ENCODE results near the gene TMCO5A. TPM values are rescaled to one million over a fixed set of nuclear protein-coding genes. Genes with fewer than 3 reads are reported as not detected.
A peak's percentile ranks its signal among the peaks of the same experiment; 100 is the strongest.

TMCO5A gene
- total RNA-seq, 1 donor from 2014 or later = not detected

DNA sequence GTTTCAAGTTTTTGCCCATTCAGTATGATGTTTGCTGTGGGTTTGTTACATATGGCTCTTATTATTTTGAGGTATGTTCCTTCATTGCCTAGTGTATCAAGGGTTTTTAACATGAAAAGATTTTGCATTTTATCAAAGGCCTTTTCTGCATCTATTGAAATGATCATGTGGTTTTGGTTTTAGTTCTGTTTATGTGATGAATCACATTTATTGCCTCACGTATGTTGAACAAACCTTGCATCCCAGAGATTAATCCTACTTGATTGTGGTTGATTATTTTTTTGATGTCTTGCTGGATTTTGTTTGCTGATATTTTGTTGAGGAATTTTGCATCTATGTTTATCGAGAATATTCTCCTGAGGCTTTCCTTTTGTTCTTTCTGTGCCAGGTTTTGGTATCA is 39.4 kb downstream of the TMCO5A start:
- Histone ChIP-seq H3K4me2 (ENCODE audit: low read length) (no peak overlapping the region), H3K27ac (ENCODE audit: low read depth, low read length) (no peak overlapping the region), H4K20me1 (ENCODE audit: insufficient read depth, low read length) (no peaks in the 10 kb centered on the region), H3K27me3 (ENCODE audit: insufficient read depth, low read length) (peaks cover 2% of the 10 kb centered on the region), H3K9me3 (ENCODE audit: insufficient read depth, low read depth, low read length) (no peaks in the 10 kb centered on the region), H2AFZ (ENCODE audit: low read depth, low read length) (no peak overlapping the region), H3K36me3 (ENCODE audit: insufficient read depth, low read length) (no peaks in the 10 kb centered on the region), H3K9ac (ENCODE audit: low read length) (no peak overlapping the region), H3K79me2 (ENCODE audit: insufficient read depth, low read length) (no peaks in the 10 kb centered on the region), H3K4me3 (ENCODE audit: insufficient read depth, low read depth, low read length) (no peak overlapping the region), H3K4me1 (ENCODE audit: insufficient read depth, low read length) (no peaks in the 10 kb centered on the region)
- Mint-ChIP-seq H3K4me1 (ENCODE audit: low read depth, unreplicated experiment) (peaks cover 2% of the 10 kb centered on the region), H3K4me3 (ENCODE audit: unreplicated experiment) (no peak overlapping the region), H3K9me3 (ENCODE audit: unreplicated experiment) (peaks cover 9% of the 10 kb centered on the region), H3K27ac (ENCODE audit: unreplicated experiment) (no peak overlapping the region), H3K27me3 (ENCODE audit: low read depth, unreplicated experiment) (no peaks in the 10 kb centered on the region), H3K36me3 (ENCODE audit: low read depth, unreplicated experiment) (no peaks in the 10 kb centered on the region)
- TF ChIP-seq, protein P1, sequence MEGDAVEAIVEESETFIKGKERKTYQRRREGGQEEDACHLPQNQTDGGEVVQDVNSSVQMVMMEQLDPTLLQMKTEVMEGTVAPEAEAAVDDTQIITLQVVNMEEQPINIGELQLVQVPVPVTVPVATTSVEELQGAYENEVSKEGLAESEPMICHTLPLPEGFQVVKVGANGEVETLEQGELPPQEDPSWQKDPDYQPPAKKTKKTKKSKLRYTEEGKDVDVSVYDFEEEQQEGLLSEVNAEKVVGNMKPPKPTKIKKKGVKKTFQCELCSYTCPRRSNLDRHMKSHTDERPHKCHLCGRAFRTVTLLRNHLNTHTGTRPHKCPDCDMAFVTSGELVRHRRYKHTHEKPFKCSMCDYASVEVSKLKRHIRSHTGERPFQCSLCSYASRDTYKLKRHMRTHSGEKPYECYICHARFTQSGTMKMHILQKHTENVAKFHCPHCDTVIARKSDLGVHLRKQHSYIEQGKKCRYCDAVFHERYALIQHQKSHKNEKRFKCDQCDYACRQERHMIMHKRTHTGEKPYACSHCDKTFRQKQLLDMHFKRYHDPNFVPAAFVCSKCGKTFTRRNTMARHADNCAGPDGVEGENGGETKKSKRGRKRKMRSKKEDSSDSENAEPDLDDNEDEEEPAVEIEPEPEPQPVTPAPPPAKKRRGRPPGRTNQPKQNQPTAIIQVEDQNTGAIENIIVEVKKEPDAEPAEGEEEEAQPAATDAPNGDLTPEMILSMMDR (IDR thresholded peaks at IDR 0.05; ENCODE audit: insufficient read depth, low read depth, low read length) = no peak
- no peak for TF ChIP-seq EZH2 (IDR thresholded peaks at IDR 0.05; ENCODE audit: insufficient read depth, low read length)
- FAIRE-seq = peak; percentile 23
- DNase-seq (ENCODE audit: low read depth) = no peak

DNA sequence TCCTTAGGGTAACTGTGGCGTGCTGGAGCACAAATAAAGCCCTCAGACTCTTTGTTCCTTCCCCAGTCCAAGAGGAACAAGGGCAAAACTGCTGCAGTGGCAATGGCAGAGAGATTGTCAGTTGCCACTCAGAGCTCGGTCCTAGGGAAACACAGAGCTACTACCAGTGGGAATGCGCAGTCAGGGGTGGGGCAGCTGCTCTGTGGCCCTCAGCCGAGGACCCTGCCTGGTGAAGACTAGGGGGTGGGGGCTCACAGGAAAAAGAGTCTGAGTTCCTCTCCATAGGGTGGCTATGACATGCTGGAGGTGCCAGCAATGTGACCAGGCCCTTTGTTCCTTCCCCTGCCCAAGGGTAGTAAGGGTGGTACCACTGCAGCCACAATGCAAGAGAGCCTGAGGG is 43.8 kb downstream of the TMCO5A start:
- TF ChIP-seq EZH2 (IDR thresholded peaks at IDR 0.05; ENCODE audit: insufficient read depth, low read length) = no peak
- TF ChIP-seq, protein P1 (IDR thresholded peaks at IDR 0.05; ENCODE audit: insufficient read depth, low read depth, low read length) = no peak
- no peak overlapping the region for H2AFZ ChIP-seq (ENCODE audit: low read depth, low read length)
- H3K9ac ChIP-seq (ENCODE audit: low read length) = no peak overlapping the region
- H3K4me1 ChIP-seq (ENCODE audit: insufficient read depth, low read length) = no peaks in the 10 kb centered on the region
- H3K27ac Mint-ChIP-seq (ENCODE audit: unreplicated experiment) = no peak overlapping the region
- no peak overlapping the region for H3K27ac ChIP-seq (ENCODE audit: low read depth, low read length)
- no peaks in the 10 kb centered on the region for H3K79me2 ChIP-seq (ENCODE audit: insufficient read depth, low read length)
- no peak overlapping the region for H3K4me2 ChIP-seq (ENCODE audit: low read length)
- H3K4me3 ChIP-seq (ENCODE audit: insufficient read depth, low read depth, low read length) = no peak overlapping the region
- peaks cover 2% of the 10 kb centered on the region for H3K27me3 ChIP-seq (ENCODE audit: insufficient read depth, low read length)
- H3K9me3 ChIP-seq (ENCODE audit: insufficient read depth, low read depth, low read length) = no peaks in the 10 kb centered on the region
- FAIRE-seq (no peak), DNase-seq (ENCODE audit: low read depth) (no peak)
- H3K27me3 Mint-ChIP-seq (ENCODE audit: low read depth, unreplicated experiment) = no peaks in the 10 kb centered on the region
- no peaks in the 10 kb centered on the region for H3K36me3 ChIP-seq (ENCODE audit: insufficient read depth, low read length)
- no peak overlapping the region for H3K4me3 Mint-ChIP-seq (ENCODE audit: unreplicated experiment)
- no peaks in the 10 kb centered on the region for H4K20me1 ChIP-seq (ENCODE audit: insufficient read depth, low read length)
- no peaks in the 10 kb centered on the region for H3K9me3 Mint-ChIP-seq (ENCODE audit: unreplicated experiment)
- peaks cover 2% of the 10 kb centered on the region for H3K4me1 Mint-ChIP-seq (ENCODE audit: low read depth, unreplicated experiment)
- no peaks in the 10 kb centered on the region for H3K36me3 Mint-ChIP-seq (ENCODE audit: low read depth, unreplicated experiment)

DNA sequence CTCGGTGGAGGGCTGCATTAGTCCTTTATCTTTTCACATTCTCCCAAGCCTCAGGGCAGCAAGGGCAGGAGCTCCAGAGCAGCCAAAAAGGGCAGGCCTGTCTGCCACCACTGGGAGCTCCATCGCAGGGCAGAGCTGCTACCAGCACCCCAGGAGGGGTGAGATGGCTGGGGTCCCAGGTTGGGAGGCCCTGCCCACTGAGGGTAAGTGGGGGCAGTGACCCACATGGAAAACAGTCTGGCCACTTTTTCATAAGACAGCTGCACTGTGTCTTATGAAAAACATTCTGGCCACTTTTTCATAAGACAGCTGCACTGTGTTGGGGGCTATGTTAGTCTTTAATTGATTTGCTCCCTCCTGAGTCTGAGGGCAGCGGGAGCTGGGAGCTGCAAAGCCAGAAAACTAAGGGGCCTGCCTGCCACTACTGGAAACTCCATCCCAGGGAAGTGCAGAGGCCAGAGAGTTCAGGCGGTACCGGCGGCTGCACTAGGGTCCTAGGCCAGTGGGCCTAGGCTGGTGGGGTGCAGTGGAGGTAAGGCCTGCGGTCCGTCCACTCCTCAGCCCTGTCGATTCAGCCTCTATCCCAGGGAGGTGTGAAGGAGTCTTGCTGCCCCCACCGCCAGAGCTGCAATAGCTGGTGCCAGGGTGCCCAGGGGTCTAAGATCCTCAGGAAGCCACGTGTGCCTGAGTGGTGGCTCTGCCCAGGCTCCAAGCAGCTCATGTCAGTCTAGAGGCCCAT is 45.4 kb downstream of the TMCO5A start:
- no peaks in the 10 kb centered on the region for H4K20me1 ChIP-seq (ENCODE audit: insufficient read depth, low read length)
- H3K4me3 Mint-ChIP-seq (ENCODE audit: unreplicated experiment) = no peak overlapping the region
- H3K27me3 ChIP-seq (ENCODE audit: insufficient read depth, low read length) = peaks cover 2% of the 10 kb centered on the region
- H3K4me1 Mint-ChIP-seq (ENCODE audit: low read depth, unreplicated experiment) = peaks cover 2% of the 10 kb centered on the region
- H3K27ac ChIP-seq (ENCODE audit: low read depth, low read length) = no peak overlapping the region
- no peaks in the 10 kb centered on the region for H3K4me1 ChIP-seq (ENCODE audit: insufficient read depth, low read length)
- H3K27me3 Mint-ChIP-seq (ENCODE audit: low read depth, unreplicated experiment) = no peaks in the 10 kb centered on the region
- H3K9me3 ChIP-seq (ENCODE audit: insufficient read depth, low read depth, low read length) = no peaks in the 10 kb centered on the region
- H3K27ac Mint-ChIP-seq (ENCODE audit: unreplicated experiment) = no peak overlapping the region
- no peak overlapping the region for H2AFZ ChIP-seq (ENCODE audit: low read depth, low read length)
- H3K4me3 ChIP-seq (ENCODE audit: insufficient read depth, low read depth, low read length) = no peak overlapping the region
- no peak overlapping the region for H3K4me2 ChIP-seq (ENCODE audit: low read length)
- DNase-seq (ENCODE audit: low read depth) (no peak), FAIRE-seq (no peak)
- no peak overlapping the region for H3K9ac ChIP-seq (ENCODE audit: low read length)
- H3K36me3 Mint-ChIP-seq (ENCODE audit: low read depth, unreplicated experiment) = no peaks in the 10 kb centered on the region
- H3K9me3 Mint-ChIP-seq (ENCODE audit: unreplicated experiment) = no peaks in the 10 kb centered on the region
- no peaks in the 10 kb centered on the region for H3K36me3 ChIP-seq (ENCODE audit: insufficient read depth, low read length)
- TF ChIP-seq, protein P1 (IDR thresholded peaks at IDR 0.05; ENCODE audit: insufficient read depth, low read depth, low read length) = no peak
- TF ChIP-seq EZH2 (IDR thresholded peaks at IDR 0.05; ENCODE audit: insufficient read depth, low read length) = no peak
- no peaks in the 10 kb centered on the region for H3K79me2 ChIP-seq (ENCODE audit: insufficient read depth, low read length)
